Pancreas (tissue), 10 donors: ENCODE measurements around the gene ATG4D. TPM values are rescaled to one million over a fixed set of nuclear protein-coding genes. Genes with fewer than 3 reads are reported as not detected.

Experiments used
- ATAC-seq, 4 donors: fragments of 200-7000 bp; cut with Tn5 transposase; one replicate each; pipeline versions ENCODE4 v1.8.0 to v1.9.1; 2020; ENCODE audit warnings: mild to moderate bottlenecking in 4 of 4, moderate library complexity in 4 of 4
- DNase-seq, 6 donors: peaks; one replicate each; pipeline ENCODE4 v3.0.0-alpha.2; 2020
- FAIRE-seq: peaks from 2 replicates; lab custom pipeline; 2012; peaks lifted over from hg19 to GRCh38; lab: Jason Lieb, UNC
- H3K27ac ChIP-seq, 4 donors: fragments of 200-600 bp; sonication (generic); 1 replicate in 3 of 4; 2 replicates in 1 of 4; pipeline versions ENCODE4 v1.5.0 to v1.8.0; 2020
- H3K27me3 ChIP-seq, 4 donors: fragments of 200-600 bp; one replicate each; pipeline ENCODE4 v1.8.0; 2021
- H3K36me3 ChIP-seq, 3 donors: fragments of 200-600 bp; sonication (generic) in 1 of 3; one replicate each; pipeline versions ENCODE4 v1.5.0 to v1.8.0; 2020 to 2021
- H3K4me1 ChIP-seq, 3 donors: fragments of 200-600 bp; one replicate each; pipeline ENCODE4 v1.8.0; 2021
- H3K4me3 ChIP-seq, 4 donors: fragments of 200-600 bp; sonication (generic) in 2 of 4; one replicate each; pipeline versions ENCODE4 v1.5.0 to v1.8.0; 2020 to 2021
- H3K9me3 ChIP-seq, 4 donors: fragments of 200-600 bp; one replicate each; pipeline ENCODE4 v1.8.0; 2021
- CTCF ChIP-seq, 4 donors: fragments of 200-600 bp; sonication (generic) in 3 of 4; IDR thresholded peaks; one replicate each; pipeline versions ENCODE4 v1.5.0 to v1.8.0; 2021; ENCODE audit warnings: antibody characterized with exemption in 4 of 4
- WGBS, 2 donors: extraction: QIAGEN DNeasy Blood & Tissue Kit; methylation state at CpG; one replicate each; pipeline ENCODE4 v1.1.7; 2013; 5-methylcytosine and 5-hydroxymethylcytosine counted together
- intact Hi-C, 3 donors: fragments of 100-400 bp; cut with DNase I; formaldehyde crosslinking; loops; one replicate each; pipeline versions ENCODE4 v1.11.1 to v1.14.2; 2022
- polyA plus RNA-seq, 2 donors: library from polyadenylated mRNA; stranded (reverse); fragments of 200-250 nt; gene quantifications; one replicate each; pipeline ENCODE4 v1.2.3, GENCODE V29; 2013
- total RNA-seq, 6 donors: library from RNA; stranded (reverse); fragmentation: NEBNext Ultra II Directional in 4 of 6; extraction: Animal tissue kit (Norgen Biotek cat#: 25700) in 4 of 6; gene quantifications; one replicate each; pipeline versions ENCODE4 v1.2.1 to v1.2.4, GENCODE V29; 2021 to 2023
- donor health status: healthy with polysubstance abuse.
- donor health status: DM: no; HTN: no; CAD: no; lungs with moderate emphysema.
- donor health status: DM: no; HTN: no; CAD: no.
- donor health status: control.
- donor health status: control.
- donor health status: Bipolar disorder and iron deficiency.
- donor health status: DM: yes; HTN: yes; CAD: no.
- donor health status: DM: no; HTN: no; CAD: no.
- donor health status: DM: no; HTN: no; CAD: no.
- donor health status: DM: yes; HTN: yes; CAD: no.

Gene ATG4D
- total and polyA plus RNA-seq, 8 donors, result 12.9 to 62.1 (median 22.7) TPM

GRCh38 chr19:10501971-10502523 lies 41.7 kb upstream of the ATG4D start:
- Histone ChIP-seq H3K27me3 (no peaks in the 10 kb centered on the region), H3K4me3 (peak overlapping the region; percentile 62 to 89 (median 83)), H3K9me3 (no peaks in the 10 kb centered on the region), H3K36me3 (peaks cover 0 to 13% (median 0%) of the 10 kb centered on the region in 3 donors), H3K27ac (peak overlapping the region; percentile 93 to 99 (median 98)), H3K4me1 (peaks cover 0 to 5% (median 5%) of the 10 kb centered on the region in 3 donors)
- intact Hi-C loops, result no loop called here
- ATAC-seq, result peak; percentile 73 to 81 (median 76)
- DNase-seq, result peak; percentile 90 to 99 (median 96)
- no peak for TF ChIP-seq CTCF (IDR thresholded peaks at IDR 0.05)
- WGBS, 2 donors, result 0 to 1% methylated on average over 34 to 35 of the region's 35 CpGs
- FAIRE-seq, result no peak

DNA sequence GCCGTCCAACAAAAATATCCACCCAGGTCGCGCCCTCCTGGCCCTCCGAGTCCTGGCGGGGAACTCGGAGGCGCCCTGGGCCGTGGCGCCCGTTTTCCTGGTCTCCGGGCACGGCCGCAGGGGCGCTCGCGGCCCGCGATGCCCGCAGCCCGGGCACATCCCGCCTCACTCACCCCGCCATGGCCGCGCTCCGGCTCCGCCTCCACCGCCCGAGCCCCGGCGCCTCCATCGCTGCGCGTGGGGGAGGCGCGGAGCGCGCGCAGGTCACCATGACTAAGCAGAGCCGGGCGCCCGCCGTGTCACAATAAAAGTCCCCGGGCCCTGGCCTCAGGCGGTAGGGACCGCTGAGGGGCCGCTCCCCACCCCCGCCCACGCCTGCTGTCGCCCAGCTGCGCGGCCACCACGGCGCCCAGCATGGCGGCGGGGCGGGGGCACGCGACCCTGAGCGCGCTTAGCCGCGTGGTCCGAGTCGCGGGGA lies 41.1 kb upstream of the ATG4D start:
- WGBS, 2 donors, result 0 to 1% methylated on average over 45 to 65 of the region's 65 CpGs
- Histone ChIP-seq H3K27me3 (no peaks in the 10 kb centered on the region), H3K9me3 (no peaks in the 10 kb centered on the region), H3K27ac (peak overlapping the region; percentile 93 to 99 (median 98)), H3K4me1 (peaks cover 0 to 5% (median 5%) of the 10 kb centered on the region in 3 donors), H3K4me3 (peak overlapping the region; percentile 62 to 89 (median 83)), H3K36me3 (peaks cover 0 to 13% (median 0%) of the 10 kb centered on the region in 3 donors)
- DNase-seq, result peak; percentile 94 to 97 (median 96)
- no peak for FAIRE-seq
- no peak for TF ChIP-seq CTCF (IDR thresholded peaks at IDR 0.05)
- ATAC-seq, result peak; percentile 85 to 92 (median 92)
- intact Hi-C loops, result no loop called here

DNA sequence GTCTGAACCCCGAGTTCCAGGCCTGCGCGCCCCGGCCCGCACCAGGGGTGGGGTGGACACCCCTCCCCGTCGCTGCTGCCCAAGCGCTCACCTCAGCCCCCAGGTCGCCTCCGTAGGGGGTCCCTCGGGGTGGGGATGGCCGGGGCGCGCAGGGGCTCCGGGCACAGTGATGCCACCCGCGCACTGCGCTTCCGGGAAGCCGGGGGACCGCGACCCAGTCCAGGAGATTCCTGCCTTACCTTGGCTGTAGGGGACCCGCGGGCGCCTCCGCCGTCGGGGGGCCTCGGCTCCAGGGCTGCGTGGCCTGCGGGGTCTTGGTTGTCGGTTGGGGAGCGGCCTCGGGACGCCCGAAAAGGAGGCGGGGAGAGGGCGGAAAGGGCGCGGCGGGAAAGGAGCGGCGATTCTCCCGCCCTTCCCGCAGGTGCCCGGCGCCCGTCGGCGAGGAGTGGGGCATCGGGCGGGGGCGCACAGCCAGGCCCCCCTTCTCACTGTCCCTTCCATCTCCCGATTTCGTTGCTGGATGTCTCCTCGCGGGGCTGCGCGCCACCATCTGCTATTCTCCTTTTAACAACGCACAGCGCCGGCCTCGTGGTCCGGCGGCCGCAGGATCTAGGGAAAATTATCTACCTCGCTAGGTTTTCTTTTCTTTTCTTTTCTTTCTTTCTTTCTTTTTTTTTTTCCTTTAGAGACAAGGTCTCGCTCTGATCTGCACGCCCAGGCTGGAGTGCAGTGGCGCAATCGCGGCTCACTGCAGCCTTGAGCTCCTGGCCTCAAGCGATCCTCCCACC lies 40.5 kb upstream of the ATG4D start, which contains the start of gene KEAP1:
Gene KEAP1, minus strand, starts transcription at position 355 of the 788 bp plus-strand sequence. CDS start 3,323 bp downstream, outside the sequence.
- WGBS, 2 donors, result 3 to 4% methylated on average over 44 to 72 of the region's 73 CpGs
- H3K4me1 ChIP-seq, result peaks cover 0 to 5% (median 5%) of the 10 kb centered on the region in 3 donors
- intact Hi-C loops, result no loop called here

GRCh38 chr19:10505583-10506229 lies 38.0 kb upstream of the ATG4D start:
- WGBS, 2 donors, result 26 to 29% methylated on average over 17 of the region's 17 CpGs
- Histone ChIP-seq H3K27ac (no peak overlapping the region), H3K9me3 (no peaks in the 10 kb centered on the region), H3K4me3 (no peak overlapping the region), H3K4me1 (peaks cover 0 to 5% (median 5%) of the 10 kb centered on the region in 3 donors), H3K36me3 (no peaks in the 10 kb centered on the region), H3K27me3 (no peaks in the 10 kb centered on the region)
- TF ChIP-seq CTCF (IDR thresholded peaks at IDR 0.05), result peak; percentile 69 to 78 (median 75)
- intact Hi-C loops, result no loop called here
- FAIRE-seq, result no peak
- peak in 3 of 4 donors; percentile 15 to 31 (median 24) for ATAC-seq
- DNase-seq, result peak; percentile 72 to 90 (median 79)

More for the DNA sequence above, 40.5 kb upstream of the ATG4D start, which contains the start of gene KEAP1:
- Histone ChIP-seq H3K27ac (peak within 1 kb of the TSS; percentile 93 to 99 (median 98)), H3K4me3 (peak within 1 kb of the TSS; percentile 62 to 89 (median 83)), H3K27me3 (no peaks in the 10 kb centered on the region), H3K9me3 (no peaks in the 10 kb centered on the region), H3K36me3 (peaks cover 0 to 13% (median 0%) of the 10 kb centered on the region in 3 donors)
- peak in 4 of 6 donors; percentile 49 to 84 (median 73) for DNase-seq
- no peak for TF ChIP-seq CTCF (IDR thresholded peaks at IDR 0.05)
- FAIRE-seq, result no peak
- ATAC-seq, result peak; percentile 20 to 35 (median 32)
